ENCODE data around the gene PMS1.
"Not testable (repeated sequence)": the region's sequence is repeated elsewhere in the genome, so short reads cannot be mapped to it uniquely, and the experiment has no call there.

Gene PMS1

GRCh38 chr2:189783927-189784867, at the start of gene PMS1, which contains the start of gene ORMDL1:
PMS1 (plus strand) TSS chr2:189784450; CDS start chr2:189791810, 7,360 bp downstream.
ORMDL1 (minus strand) TSS chr2:189784339; CDS start chr2:189782595, 1,744 bp downstream.
- in situ Hi-C loops (cut with MboI; ENCODE audit: low sequenced_read_pairs) = no loop called here

DNA sequence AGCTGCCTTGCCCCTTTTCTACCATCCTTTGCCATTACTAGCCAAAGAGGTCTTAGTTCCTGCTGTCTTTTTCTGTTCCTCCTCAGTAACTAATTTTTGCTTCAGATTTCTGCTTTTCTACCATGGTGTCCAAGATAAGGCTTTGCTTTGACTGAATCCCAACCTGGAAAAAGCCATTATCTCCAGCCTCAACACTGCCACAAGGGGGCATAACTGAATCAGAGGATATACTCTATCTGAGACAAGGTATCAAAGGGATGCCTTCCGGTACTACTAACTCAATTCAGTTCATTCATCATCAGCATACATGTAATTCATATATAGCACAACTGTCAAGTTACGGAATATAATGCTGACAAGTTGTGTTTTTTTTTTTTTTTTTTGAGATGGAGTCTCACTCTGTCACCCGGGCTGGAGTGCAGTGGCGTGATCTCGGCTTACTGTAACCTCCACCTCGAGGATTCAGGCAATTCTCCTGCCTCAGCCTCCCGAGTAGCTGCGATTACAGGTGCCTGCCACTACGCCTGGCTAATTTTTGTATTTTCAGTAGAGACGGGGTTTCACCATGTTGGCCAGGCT, 33.1 kb upstream of the PMS1 start:
- in situ Hi-C loops (cut with MboI; ENCODE audit: low sequenced_read_pairs) = no loop called here

DNA sequence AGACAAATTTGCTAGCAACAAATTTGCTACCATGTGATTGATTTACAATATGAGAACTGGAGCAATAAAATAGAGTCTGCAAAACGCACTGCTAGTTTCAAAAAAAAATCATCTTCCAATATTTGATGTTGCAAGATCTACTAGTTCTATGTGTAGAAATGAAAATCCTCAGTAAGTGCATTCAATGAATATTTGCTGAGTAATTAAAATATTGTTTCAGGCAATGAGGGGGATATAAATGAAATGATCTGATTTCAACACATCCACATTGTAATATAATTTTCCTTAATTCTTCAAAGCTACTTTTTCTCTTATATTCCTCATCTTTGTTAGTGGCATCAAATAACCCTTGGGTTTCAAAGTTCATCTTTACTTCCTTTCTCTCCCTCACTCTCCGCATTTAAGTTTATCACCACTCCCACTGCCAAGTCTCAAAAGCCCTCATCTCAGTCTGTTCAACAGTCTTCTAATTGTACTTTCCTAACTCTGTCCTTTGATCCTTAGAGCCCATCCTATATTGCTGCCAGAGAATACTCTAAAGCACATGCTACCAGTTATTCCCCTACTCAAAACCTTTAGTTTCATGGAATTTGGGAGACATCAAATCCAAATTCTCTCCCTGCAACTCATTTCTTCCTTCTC, 27.8 kb upstream of the PMS1 start:
- in situ Hi-C loops (cut with MboI; ENCODE audit: low sequenced_read_pairs) = no loop called here

DNA sequence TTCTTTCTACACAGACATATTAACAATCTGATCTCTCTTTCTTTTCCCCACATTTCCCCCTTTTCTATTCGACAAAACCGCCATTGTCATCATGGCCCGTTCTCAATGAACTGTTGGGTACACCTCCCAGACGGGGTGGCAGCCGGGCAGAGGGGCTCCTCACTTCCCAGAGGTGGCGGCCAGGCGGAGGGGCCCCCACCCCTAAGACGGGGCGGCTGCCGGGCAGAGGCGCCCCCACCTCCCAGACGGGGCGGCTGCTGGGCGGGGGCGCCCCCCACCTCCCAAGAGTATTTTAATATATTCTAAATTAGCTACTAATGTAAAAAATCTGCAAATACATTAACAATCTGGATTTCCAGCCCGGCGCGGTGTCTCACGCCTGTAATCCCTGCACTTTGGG, 24.1 kb upstream of the PMS1 start:
- in situ Hi-C loops (cut with MboI; ENCODE audit: low sequenced_read_pairs) = not testable (repeated sequence)

DNA sequence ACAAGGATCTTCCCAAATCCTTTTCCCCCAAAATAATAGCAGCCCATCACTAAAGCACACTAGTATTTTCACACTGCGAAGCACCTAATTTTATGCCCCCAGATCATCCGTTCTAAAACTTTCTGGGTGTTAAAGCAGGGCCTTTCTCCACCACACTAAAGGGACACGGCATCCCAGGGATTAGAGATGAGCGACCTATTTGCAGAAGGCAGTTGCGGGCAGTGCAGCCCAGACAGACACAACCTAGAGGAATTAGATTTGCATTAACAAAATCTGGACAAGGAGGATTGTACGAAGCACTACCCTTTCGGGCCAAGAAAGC, 22.1 kb upstream of the PMS1 start:
- in situ Hi-C loops (cut with MboI; ENCODE audit: low sequenced_read_pairs) = no loop called here

- in situ Hi-C loops (cut with MboI; ENCODE audit: low sequenced_read_pairs) = no loop called here
Observed at GRCh38 chr2:189762551-189763298, 21.5 kb upstream of the PMS1 start, which contains the start of gene OSGEPL1. OSGEPL1 (minus strand) TSS chr2:189762792; CDS start chr2:189761640, 1,152 bp downstream.

DNA sequence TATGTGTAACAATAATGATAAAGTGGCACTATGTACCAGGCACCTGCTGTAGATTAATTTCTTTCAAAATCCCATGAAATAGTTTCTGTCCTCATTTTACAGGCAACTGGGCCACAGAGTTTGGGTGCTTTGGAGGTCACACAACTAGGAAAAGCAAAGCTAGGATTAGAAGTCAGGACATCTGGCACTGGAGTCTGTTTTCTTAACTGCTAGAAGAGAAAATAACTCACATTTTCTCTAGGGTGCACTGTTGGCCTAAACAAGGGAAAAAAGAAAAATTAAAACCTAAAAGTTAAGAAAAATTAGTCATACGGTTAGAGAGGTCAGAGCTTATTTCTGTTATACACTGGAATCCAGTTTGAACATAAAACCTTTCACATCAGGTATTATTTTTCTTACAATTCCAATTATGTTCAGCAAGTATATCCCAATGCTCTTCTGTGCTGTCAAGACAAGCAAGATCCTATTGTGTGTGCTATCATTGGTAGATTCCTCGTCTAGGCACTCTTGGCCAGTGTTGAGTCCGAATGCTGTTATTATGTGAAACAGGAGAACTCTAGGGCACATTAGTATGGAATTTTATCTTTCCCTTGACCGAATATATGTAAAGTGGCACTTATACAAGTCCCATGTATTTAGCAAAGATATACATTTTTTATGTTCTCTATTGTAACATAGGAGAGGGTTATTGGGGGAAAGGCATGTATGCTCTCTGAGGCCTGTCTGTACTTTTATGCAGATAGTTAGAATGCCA, 20.2 kb upstream of the PMS1 start:
- in situ Hi-C loops (cut with MboI; ENCODE audit: low sequenced_read_pairs) = no loop called here

GRCh38 chr2:189770590-189771322, 13.5 kb upstream of the PMS1 start:
- in situ Hi-C loops (cut with MboI; ENCODE audit: low sequenced_read_pairs) = no loop called here

GRCh38 chr2:189772212-189772611, 12.0 kb upstream of the PMS1 start:
- in situ Hi-C loops (cut with MboI; ENCODE audit: low sequenced_read_pairs) = no loop called here

- in situ Hi-C loops (cut with MboI; ENCODE audit: low sequenced_read_pairs) = no loop called here
Observed at GRCh38 chr2:189782221-189782671, 2.0 kb upstream of the PMS1 start.

DNA sequence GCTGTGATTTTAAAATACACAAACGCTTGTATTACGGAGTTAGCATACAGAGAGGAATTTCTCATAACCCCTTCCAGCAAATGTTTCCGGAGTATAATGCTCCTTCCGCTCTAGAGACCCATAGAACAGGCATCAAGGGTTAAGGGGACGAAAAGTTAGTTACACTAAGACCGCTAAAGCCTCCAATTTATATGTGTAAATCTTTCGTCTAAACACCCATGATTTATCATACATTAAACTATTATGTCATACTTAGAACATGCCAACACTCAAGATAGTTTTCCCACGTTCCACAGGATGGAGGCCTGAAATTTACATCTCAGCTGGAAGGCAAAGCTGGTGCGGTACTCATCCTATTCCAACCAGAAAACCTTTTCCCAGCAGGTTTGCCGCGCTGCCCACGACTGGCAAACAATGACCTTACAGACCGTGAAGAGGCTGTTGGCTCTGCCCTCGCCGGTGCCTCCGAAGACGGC, 761 bp upstream of the PMS1 start:
- in situ Hi-C loops (cut with MboI; ENCODE audit: low sequenced_read_pairs) = no loop called here

- in situ Hi-C loops (cut with MboI; ENCODE audit: low sequenced_read_pairs) = no loop called here
Observed at GRCh38 chr2:189791338-189792042, 7.2 kb downstream of the PMS1 start.

DNA sequence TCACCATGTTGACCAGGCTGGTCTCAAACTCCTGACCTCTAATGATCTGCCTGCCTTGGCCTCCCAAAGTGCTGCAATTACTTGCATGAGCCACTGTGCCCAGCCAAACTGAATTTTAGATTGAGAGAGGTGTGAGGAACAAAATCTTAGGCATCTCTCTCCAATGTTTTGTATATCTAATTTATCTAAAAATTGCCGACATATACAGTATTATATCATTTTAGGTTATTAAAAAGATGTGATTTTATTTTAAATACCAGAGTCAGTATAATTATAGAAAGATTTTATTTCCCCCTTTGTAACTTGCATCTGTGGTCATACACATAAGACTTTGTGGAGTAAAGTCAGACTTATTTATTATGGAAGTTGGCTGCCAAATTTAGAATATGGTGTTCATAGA, 10.1 kb downstream of the PMS1 start:
- in situ Hi-C loops (cut with MboI; ENCODE audit: low sequenced_read_pairs) = no loop called here

DNA sequence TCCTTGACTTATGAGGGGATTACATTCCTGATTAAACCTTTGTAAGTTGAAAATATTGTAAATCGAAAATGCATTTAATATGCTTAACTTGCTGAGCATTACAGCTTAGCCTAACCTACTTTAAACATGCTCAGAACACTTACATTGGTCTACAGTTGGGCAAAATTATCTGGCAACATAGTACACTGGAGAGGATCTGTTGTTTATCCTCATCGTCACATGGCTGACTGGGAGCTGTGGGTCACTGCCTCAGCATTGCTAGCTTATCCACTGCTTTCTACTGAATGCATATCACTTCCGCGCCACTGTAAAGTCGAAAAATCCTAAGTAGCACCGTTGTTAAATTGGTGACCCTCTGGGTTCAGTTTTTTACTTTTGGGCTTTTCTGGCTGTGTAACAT, 13.7 kb downstream of the PMS1 start:
- in situ Hi-C loops (cut with MboI; ENCODE audit: low sequenced_read_pairs) = no loop called here

GRCh38 chr2:189798312-189799029, 14.2 kb downstream of the PMS1 start:
- in situ Hi-C loops (cut with MboI; ENCODE audit: low sequenced_read_pairs) = no loop called here

GRCh38 chr2:189799030-189799331, 14.7 kb downstream of the PMS1 start:
- in situ Hi-C loops (cut with MboI; ENCODE audit: low sequenced_read_pairs) = no loop called here

- in situ Hi-C loops (cut with MboI; ENCODE audit: low sequenced_read_pairs) = no loop called here
Observed at GRCh38 chr2:189799531-189799930, 15.3 kb downstream of the PMS1 start.

- in situ Hi-C loops (cut with MboI; ENCODE audit: low sequenced_read_pairs) = no loop called here
Observed at GRCh38 chr2:189802396-189802912, 18.2 kb downstream of the PMS1 start.

Data from HL-60/S4 treated with phorbol 12-myristate 13-acetate at 8.2 ng/mL for 4 days and 3 days (cell line).